GM23338 (cell line): Measurements from ENCODE around the gene NPHP4. TPM values are rescaled to one million over a fixed set of nuclear protein-coding genes. Genes with fewer than 3 reads are reported as not detected.

Source experiments
- ATAC-seq: fragments of 200-7000 bp; cut with Tn5 transposase; 3 replicates; pipeline ENCODE4 v1.9.1; 2020
- DNase-seq: peaks from one replicate; pipeline ENCODE4 v3.0.0-alpha.2; 2015; ENCODE audit warnings: low spot score
- H2AFZ ChIP-seq: fragments of 200-600 bp; sonication (generic); 2 replicates; pipeline ENCODE4 v1.8.0; 2016; ENCODE audit warnings: antibody characterized with exemption, mild to moderate bottlenecking, moderate library complexity
- H3F3A ChIP-seq: fragments of 200-600 bp; sonication (generic); replicated peaks from 2 replicates; pipeline ENCODE4 v1.8.0; 2017; ENCODE audit warnings: antibody characterized with exemption, mixed run types, low read depth
- H3K27ac ChIP-seq: fragments of 200-600 bp; sonication (generic); 2 replicates; pipeline ENCODE4 v1.6.1; 2016; ENCODE audit warnings: low read depth
- H3K27me3 ChIP-seq: fragments of 200-600 bp; sonication (generic); 2 replicates; pipeline ENCODE4 v1.8.0; 2016; ENCODE audit warnings: mild to moderate bottlenecking, mixed run types, moderate library complexity; ENCODE audit not compliant: insufficient read depth
- H3K36me3 ChIP-seq: fragments of 200-600 bp; sonication (generic); 2 replicates; pipeline ENCODE4 v1.8.0; 2016; ENCODE audit warnings: mild to moderate bottlenecking; ENCODE audit not compliant: insufficient read depth
- H3K4me1 ChIP-seq: fragments of 200-600 bp; sonication (generic); 2 replicates; pipeline ENCODE4 v1.8.0; 2016; ENCODE audit warnings: mild to moderate bottlenecking, moderate library complexity; ENCODE audit not compliant: insufficient read depth
- H3K4me2 ChIP-seq: fragments of 200-600 bp; sonication (generic); 2 replicates; pipeline ENCODE4 v1.7.1; 2017; ENCODE audit warnings: mixed run types
- H3K4me3 ChIP-seq: fragments of 200-600 bp; sonication (generic); 2 replicates; pipeline ENCODE4 v1.6.1; 2016; ENCODE audit warnings: mixed run types
- H3K79me2 ChIP-seq: fragments of 200-600 bp; sonication (generic); replicated peaks from 2 replicates; pipeline ENCODE4 v1.8.0; 2017; ENCODE audit warnings: mild to moderate bottlenecking; ENCODE audit not compliant: insufficient read depth
- H3K9me2 ChIP-seq: fragments of 200-600 bp; sonication (generic); 2 replicates; pipeline ENCODE4 v1.8.0; 2017; ENCODE audit not compliant: insufficient read depth
- H4K20me1 ChIP-seq: fragments of 200-600 bp; sonication (generic); replicated peaks from 2 replicates; pipeline ENCODE4 v1.8.0; 2017; ENCODE audit warnings: mild to moderate bottlenecking; ENCODE audit not compliant: insufficient read depth
- H3K27ac Mint-ChIP-seq: 2 replicates; pipeline ENCODE4 v1.8.0; 2020; ENCODE audit warnings: inconsistent platforms, mild to moderate bottlenecking, moderate library complexity, mixed read lengths
- H3K27me3 Mint-ChIP-seq: 3 replicates; pipeline ENCODE4 v1.8.0; 2022; ENCODE audit warnings: low read depth, mild to moderate bottlenecking, moderate library complexity, mixed read lengths, inconsistent platforms; ENCODE audit not compliant: insufficient read depth, poor library complexity
- H3K36me3 Mint-ChIP-seq: 3 replicates; pipeline ENCODE4 v1.8.0; 2021; ENCODE audit warnings: low read depth, mild to moderate bottlenecking, inconsistent platforms, moderate library complexity, mixed read lengths
- H3K4me1 Mint-ChIP-seq: 3 replicates; pipeline ENCODE4 v1.8.0; 2020; ENCODE audit warnings: mild to moderate bottlenecking, inconsistent platforms, mixed read lengths
- H3K4me3 Mint-ChIP-seq: 3 replicates; pipeline ENCODE4 v1.8.0; 2021; ENCODE audit warnings: moderate library complexity, mild to moderate bottlenecking, inconsistent platforms, mixed read lengths
- H3K9me3 Mint-ChIP-seq: 3 replicates; pipeline ENCODE4 v1.8.0; 2020; ENCODE audit warnings: moderate library complexity, mild to moderate bottlenecking, inconsistent platforms, mixed read lengths
- JUNB ChIP-seq: IDR thresholded peaks from one replicate; pipeline ENCODE4 v1.6.1; 2016; ENCODE audit warnings: antibody characterized with exemption; ENCODE audit not compliant: unreplicated experiment
- POLR2AphosphoS5 ChIP-seq: IDR thresholded peaks from 2 replicates; pipeline ENCODE4 v1.6.1; 2016; ENCODE audit warnings: antibody characterized with exemption, low read depth
- STAT1 ChIP-seq: IDR thresholded peaks from one replicate; pipeline ENCODE4 v1.6.1; 2016; ENCODE audit warnings: antibody characterized with exemption; ENCODE audit not compliant: unreplicated experiment
- ZNF114 ChIP-seq: fragments of 250-450 bp; sonication (Bioruptor Pico); IDR thresholded peaks from 2 replicates; pipeline ENCODE4 v1.5.0; 2020; ENCODE audit warnings: mild to moderate bottlenecking, moderate library complexity
- ZNF331 ChIP-seq: fragments of 250-450 bp; sonication (Bioruptor Pico); IDR thresholded peaks from 2 replicates; pipeline ENCODE4 v1.5.0; 2020; ENCODE audit warnings: low read depth, mild to moderate bottlenecking, moderate library complexity
- microRNA-seq: library from miRNA; unstranded; fragments of <30 nt; microRNA quantifications from one replicate; pipeline ENCODE4, GENCODE V29; 2017
- polyA plus RNA-seq: library from polyadenylated mRNA; unstranded; fragments of >200 nt; fragmentation: Nextera tagmentation; extraction: Ambion mirVana; gene quantifications from 2 replicates; pipeline ENCODE4 v1.2.1, GENCODE V29; 2016
- small RNA-seq: library from RNA; depleted of rRNA; stranded (forward); fragments of <200 nt; gene quantifications from one replicate; pipeline ENCODE3, GENCODE V24; 2014; ENCODE audit warnings: low replicate concordance
- total RNA-seq: library from RNA; depleted of rRNA; stranded (reverse); fragments of >200 nt; shearing (Covaris generic); gene quantifications from 2 replicates; pipeline ENCODE4 v1.2.3, GENCODE V29; 2014; rRNA removed

NPHP4 gene
- total and polyA plus RNA-seq, 2 experiments from 2014 or later: 2.5 to 12.4 TPM

- DNase-seq (no peak), ATAC-seq (no peak)
- Histone ChIP-seq H3K4me1 (no peaks in the 10 kb centered on the region), H3F3A (no peaks in the 10 kb centered on the region), H3K27ac (no peak overlapping the region), H3K9me2 (no peaks in the 10 kb centered on the region), H3K79me2 (no peaks in the 10 kb centered on the region), H3K27me3 (no peaks in the 10 kb centered on the region), H3K36me3 (peaks cover 4% of the 10 kb centered on the region; the same call in 1 of the 2 replicates), H4K20me1 (no peaks in the 10 kb centered on the region), H3K4me3 (no peak overlapping the region), H3K4me2 (no peak overlapping the region), H2AFZ (no peak overlapping the region)
- H3K27ac Mint-ChIP-seq: no peak overlapping the region
- peaks cover 17% of the 10 kb centered on the region for H3K9me3 Mint-ChIP-seq
- H3K36me3 Mint-ChIP-seq: peaks cover 5% of the 10 kb centered on the region
- TF ChIP-seq ZNF114: no peak
- peaks cover 15% of the 10 kb centered on the region for H3K4me1 Mint-ChIP-seq
- no peak overlapping the region for H3K4me3 Mint-ChIP-seq
- H3K27me3 Mint-ChIP-seq: peaks cover 2% of the 10 kb centered on the region
Observed at GRCh38 chr1:5814046-5814619, 178.1 kb downstream of the NPHP4 start.

- ATAC-seq (no peak), DNase-seq (no peak)
- H3K27ac ChIP-seq: no peak overlapping the region
- H3K27me3 Mint-ChIP-seq: peaks cover 2% of the 10 kb centered on the region
- no peaks in the 10 kb centered on the region for H3K9me2 ChIP-seq
- no peaks in the 10 kb centered on the region for H4K20me1 ChIP-seq
- H3K4me3 ChIP-seq: no peak overlapping the region
- peaks cover 4% of the 10 kb centered on the region; the same call in 1 of the 2 replicates for H3K36me3 ChIP-seq
- H3K27me3 ChIP-seq: no peaks in the 10 kb centered on the region
- no peak overlapping the region for H3K4me3 Mint-ChIP-seq
- H3K79me2 ChIP-seq: no peaks in the 10 kb centered on the region
- no peaks in the 10 kb centered on the region for H3K4me1 ChIP-seq
- no peak overlapping the region for H2AFZ ChIP-seq
- H3K4me1 Mint-ChIP-seq: peaks cover 15% of the 10 kb centered on the region
- peaks cover 10% of the 10 kb centered on the region for H3K9me3 Mint-ChIP-seq
- peaks cover 1% of the 10 kb centered on the region for H3K36me3 Mint-ChIP-seq
- no peak overlapping the region for H3K27ac Mint-ChIP-seq
- H3F3A ChIP-seq: no peaks in the 10 kb centered on the region
- H3K4me2 ChIP-seq: no peak overlapping the region
- TF ChIP-seq POLR2AphosphoS5: no peak
- no peak for TF ChIP-seq JUNB
- TF ChIP-seq ZNF331 (CRISPR knock-in tag): no peak
- TF ChIP-seq STAT1: no peak
Observed at GRCh38 chr1:5813480-5813879, 178.7 kb downstream of the NPHP4 start.

Small RNA genes lying within 50 kb of the gene (microRNA-seq; reads per million reads assigned to microRNA genes)
- not detected for gene MIR4689

Small RNA genes lying within 50 kb of the gene (small RNA-seq; reads per million reads assigned to genes)
- gene MIR4689: not detected

Other genes starting within 250 kb of the NPHP4 start
- 3.7 and 5.1 TPM in 2 replicates for gene KCNAB2, start 53.5 kb upstream of the NPHP4 start, total RNA-seq
- 2.1 and 3.0 TPM in 2 replicates for gene KCNAB2, start 53.5 kb upstream of the NPHP4 start, polyA plus RNA-seq
- gene CHD5, start 187.9 kb upstream of the NPHP4 start, total RNA-seq: 1.0 and 1.4 TPM in 2 replicates
- 0.32 and 0.45 TPM in 2 replicates for gene CHD5, start 187.9 kb upstream of the NPHP4 start, polyA plus RNA-seq
- 145 and 149 TPM in 2 replicates for gene RPL22, start 207.2 kb upstream of the NPHP4 start, total RNA-seq
- 818 and 851 TPM in 2 replicates for gene RPL22, start 207.2 kb upstream of the NPHP4 start, polyA plus RNA-seq
- 1.5 and 2.9 TPM in 2 replicates for gene RNF207, start 213.7 kb upstream of the NPHP4 start, total RNA-seq
- gene RNF207, start 213.7 kb upstream of the NPHP4 start, polyA plus RNA-seq: 1.3 and 1.7 TPM in 2 replicates
- gene ICMT, start 243.5 kb upstream of the NPHP4 start, total RNA-seq: 131 and 145 TPM in 2 replicates
- gene ICMT, start 243.5 kb upstream of the NPHP4 start, polyA plus RNA-seq: 25.6 and 27.8 TPM in 2 replicates